HS-5 (cell line): ENCODE measurements around the gene AFMID.
"Not testable (repeated sequence)": the region's sequence is repeated elsewhere in the genome, so short reads cannot be mapped to it uniquely, and the experiment has no call there.

Experiments used
- DNase-seq: peaks from one replicate; pipeline ENCODE4 v3.0.0-alpha.2; 2012; ENCODE audit warnings: low read depth

Gene AFMID

GRCh38 chr17:78186692-78187595 lies at the start of gene AFMID, which contains the start of gene TK1:
AFMID (plus strand) TSS chr17:78187362; CDS start chr17:78187371, 9 bp downstream.
TK1 (minus strand) TSS chr17:78187052; CDS start chr17:78186994, 58 bp downstream.
- DNase-seq: peak; percentile 88

DNA sequence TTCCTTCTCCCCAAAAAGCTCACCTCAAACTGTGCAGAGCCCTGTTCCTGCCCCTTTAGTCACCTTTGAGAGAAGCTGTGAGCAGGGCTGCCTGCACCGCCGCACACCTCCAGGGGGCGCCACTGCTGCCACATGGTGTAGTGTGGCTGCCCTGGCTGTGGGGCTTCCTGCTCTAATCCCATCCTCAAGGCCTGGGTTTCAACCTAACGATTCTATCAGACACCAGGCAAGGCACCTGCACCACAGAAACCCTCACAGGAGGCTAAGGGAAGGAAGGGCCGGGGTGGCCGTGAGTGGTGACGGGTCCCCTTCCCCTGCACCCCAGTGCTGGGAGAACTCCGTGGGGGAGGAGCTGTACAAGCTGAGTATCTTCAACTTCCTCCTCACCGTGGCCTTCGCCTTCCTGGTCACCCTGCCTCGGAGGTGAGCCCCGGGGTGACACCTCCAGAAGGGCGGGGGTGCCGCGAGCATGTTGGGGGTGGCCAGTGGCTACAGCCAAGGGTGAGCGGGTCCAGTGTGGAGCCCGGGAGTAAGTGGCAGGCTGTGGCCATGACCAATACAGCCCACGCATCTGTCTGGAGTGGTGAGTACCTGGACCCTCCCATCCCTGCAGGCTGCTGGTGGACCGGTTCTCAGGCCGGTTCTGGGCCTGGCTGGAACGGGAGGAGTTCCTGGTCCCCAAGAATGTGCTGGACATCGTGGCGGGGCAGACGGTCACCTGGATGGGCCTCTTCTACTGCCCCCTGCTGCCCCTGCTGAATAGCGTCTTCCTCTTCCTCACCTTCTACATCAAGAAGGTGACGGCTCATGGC lies 49.6 kb upstream of the AFMID start:
- DNase-seq: no peak

- DNase-seq: no peak
Observed at GRCh38 chr17:78138204-78139060, 48.7 kb upstream of the AFMID start.

DNA sequence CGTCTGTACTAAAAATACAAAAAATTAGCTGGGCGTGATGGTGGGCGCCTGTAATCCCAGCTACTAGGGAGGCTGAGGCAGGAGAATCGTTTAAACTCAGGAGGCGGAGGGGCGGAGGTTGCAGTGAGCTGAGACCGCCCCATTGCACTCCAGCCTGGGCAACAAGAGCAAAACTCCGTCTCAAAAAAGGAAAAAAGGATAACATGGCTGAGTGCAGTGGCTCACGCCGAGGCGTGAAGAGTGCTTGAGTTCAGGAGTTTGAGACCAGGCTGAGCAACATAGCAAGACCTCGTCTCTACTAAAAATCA lies 47.3 kb upstream of the AFMID start:
- DNase-seq: not testable (repeated sequence)

GRCh38 chr17:78140169-78141051 lies 46.8 kb upstream of the AFMID start:
- DNase-seq: peak; percentile 18

DNA sequence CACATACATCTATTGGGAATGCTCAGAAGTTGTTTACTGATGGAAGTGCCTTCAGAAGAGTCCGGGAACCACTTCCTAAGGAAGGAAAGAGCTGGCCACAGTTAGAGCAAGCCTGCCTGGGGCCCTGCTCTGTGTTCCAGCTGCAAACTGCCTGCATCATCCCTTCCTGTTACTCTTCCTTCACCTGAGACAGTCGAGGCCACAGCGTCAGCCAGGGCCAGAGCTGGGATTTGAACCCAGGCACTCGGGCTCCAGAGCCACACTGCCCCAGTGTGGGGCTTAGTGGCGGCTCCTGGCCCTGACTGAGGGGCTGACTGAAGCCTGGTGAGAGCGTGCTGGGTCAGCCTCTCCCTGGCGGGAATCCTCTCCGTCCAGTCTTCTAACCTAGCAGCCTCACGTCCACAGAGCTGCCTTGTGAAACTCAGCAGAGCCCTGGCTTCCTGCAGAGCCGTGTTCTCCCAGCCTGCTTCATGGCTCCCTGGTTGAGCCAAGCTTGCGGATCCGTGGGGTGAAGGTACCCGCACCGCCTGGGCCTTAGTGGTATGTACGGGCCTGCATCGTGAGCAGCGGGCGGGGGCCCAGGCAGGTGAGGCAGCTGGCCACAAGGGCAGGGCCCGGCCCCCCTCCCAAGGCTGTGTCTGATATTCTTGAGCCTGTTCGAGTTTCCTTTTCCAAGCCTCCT lies 45.6 kb upstream of the AFMID start:
- no peak for DNase-seq

DNA sequence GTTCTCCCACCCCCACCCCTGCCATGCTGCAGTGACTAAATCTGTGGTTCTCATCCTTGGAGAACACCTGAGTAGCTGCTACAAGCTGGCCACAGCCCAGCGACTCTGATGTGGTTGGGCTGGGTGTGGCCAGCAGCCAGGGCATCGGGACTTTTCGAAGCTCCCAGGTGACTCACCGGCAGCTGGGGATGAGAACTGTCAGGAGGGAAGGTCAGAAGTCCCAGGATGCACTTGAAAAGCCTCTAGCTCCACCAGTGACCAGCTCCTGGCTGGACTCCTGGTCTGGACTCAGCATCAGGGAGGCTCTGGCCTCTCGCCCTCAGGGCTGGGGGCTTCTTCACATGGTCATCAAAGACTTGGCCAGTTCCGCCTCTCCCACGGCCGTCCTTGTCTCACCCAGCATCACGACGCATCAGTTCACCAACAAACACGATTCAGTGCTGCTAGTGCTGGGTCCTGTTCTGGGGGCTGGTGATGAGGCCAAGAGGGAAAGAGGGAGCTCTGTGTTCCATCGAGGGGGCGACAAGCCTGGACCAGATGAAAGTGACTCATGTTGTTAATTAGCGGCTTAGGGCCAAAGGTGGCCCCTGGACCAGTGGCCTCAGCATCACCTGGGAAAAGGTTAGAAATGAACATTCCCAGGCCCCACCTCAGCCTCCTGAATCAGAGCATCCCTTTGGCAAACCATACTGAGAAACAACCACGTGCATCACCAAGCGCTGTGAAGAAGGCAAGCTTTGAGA lies 44.9 kb upstream of the AFMID start:
- peak; percentile 51 for DNase-seq

GRCh38 chr17:78143214-78144146 lies 43.7 kb upstream of the AFMID start:
- DNase-seq: no peak

GRCh38 chr17:78144147-78144719 lies 42.9 kb upstream of the AFMID start:
- DNase-seq: no peak

- no peak for DNase-seq
Observed at GRCh38 chr17:78144736-78145641, 42.2 kb upstream of the AFMID start.

DNA sequence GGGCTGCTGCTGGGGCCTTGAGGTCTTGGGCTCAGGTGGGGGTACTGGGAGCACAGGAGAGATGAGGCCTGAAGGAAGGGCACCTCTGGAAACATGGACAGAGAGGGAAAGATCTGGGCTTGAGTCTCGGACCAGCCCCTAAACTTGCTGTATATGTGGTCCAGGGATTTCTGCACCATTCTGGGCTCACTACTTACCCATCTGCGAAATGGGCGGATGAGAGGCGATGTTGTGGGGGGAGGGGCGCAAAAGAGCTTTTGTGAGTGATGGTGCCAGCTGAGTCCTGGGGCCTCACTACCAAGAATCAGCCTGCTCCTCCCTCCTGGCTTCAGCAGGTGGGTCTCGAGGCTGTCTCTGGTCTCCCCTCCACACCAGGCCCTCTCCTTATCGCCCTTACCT lies 40.7 kb upstream of the AFMID start:
- no peak for DNase-seq

DNA sequence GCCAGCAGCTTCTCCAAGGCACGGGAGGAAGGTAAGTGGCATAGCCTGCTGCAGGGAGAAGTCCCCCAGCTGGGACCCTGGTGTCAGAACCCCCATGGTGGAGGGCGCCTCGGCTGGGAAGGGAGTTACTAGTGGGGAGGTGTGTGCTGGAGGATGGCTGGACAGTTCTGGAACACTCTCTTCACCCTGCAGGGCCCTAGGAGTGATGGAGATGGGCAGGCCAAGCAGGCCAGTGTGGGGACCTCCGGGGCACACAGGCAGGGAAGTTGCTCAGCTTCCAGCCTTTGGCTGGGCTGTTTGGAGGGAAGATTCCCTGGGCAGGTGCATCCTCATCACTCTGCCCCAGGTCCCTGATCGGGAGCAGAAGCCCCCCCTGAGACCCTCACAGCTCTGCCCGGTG lies 40.3 kb upstream of the AFMID start:
- no peak for DNase-seq

GRCh38 chr17:78147315-78147998 lies 39.7 kb upstream of the AFMID start:
- no peak for DNase-seq

GRCh38 chr17:78148286-78149016 lies 38.7 kb upstream of the AFMID start:
- DNase-seq: no peak

DNA sequence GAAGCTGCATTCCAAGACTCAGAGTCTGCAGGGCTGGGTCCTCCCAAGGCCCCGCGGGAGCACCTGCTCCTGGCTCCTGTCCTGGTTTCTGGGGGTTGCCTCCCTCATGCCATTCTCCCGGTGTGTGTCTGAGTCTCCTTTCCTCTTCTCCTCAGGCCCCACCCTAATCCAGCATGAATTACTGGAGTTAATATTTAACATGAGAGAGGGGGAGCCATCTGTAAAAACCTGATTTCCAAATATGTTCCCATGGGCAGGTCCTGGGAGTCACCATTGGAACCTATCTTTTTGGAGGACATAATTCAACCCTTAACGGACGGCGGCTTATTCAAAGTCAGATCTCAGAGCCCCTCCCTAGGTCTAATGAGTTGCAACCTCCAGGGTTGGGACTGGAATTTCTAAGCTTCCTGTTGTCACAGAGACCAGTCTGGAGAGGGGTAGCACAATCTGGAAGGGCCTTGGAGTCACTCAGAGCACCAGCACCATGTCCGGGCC lies 35.6 kb upstream of the AFMID start:
- no peak for DNase-seq
